Endothelial cell of umbilical vein (primary cell): Measurements from ENCODE around the gene NTN4. TPM values are rescaled to one million over a fixed set of nuclear protein-coding genes. Genes with fewer than 3 reads are reported as not detected.

ENCODE experiments used
- BruUV-seq: library from RNA; stranded (reverse); fragments of 400-500 nt; replicated peaks from 2 replicates; lab custom pipeline; 2021; lab: Mats Ljungman, UMichigan
- CTCF ChIA-PET: fragments of 300-600, 350-600 bp; sonication (Branson Sonifier 250); formaldehyde crosslinking; loops from one replicate; lab custom pipeline; 2021; ENCODE audit warnings: antibody characterized with exemption, inconsistent platforms; lab: Charles Lee
- POLR2A ChIA-PET: fragments of 300-600, 350-600 bp; sonication (Branson Sonifier 250); formaldehyde crosslinking; loops from one replicate; lab custom pipeline; 2021; ENCODE audit warnings: antibody characterized with exemption, inconsistent platforms; lab: Charles Lee
- DNase-seq: peaks from one replicate; pipeline ENCODE4 v3.0.0-alpha.2; 2011; ENCODE audit warnings: low read depth, low spot score
- FAIRE-seq: peaks from 2 replicates; lab custom pipeline; 2011; peaks lifted over from hg19 to GRCh38; lab: Jason Lieb, UNC
- H2AFZ ChIP-seq: 2 replicates; pipeline ENCODE4 v1.6.0; 2012; ENCODE audit warnings: low read depth, low read length, control low read depth, inconsistent platforms
- H3K27ac ChIP-seq: 2 replicates; pipeline ENCODE4 v1.5.1; 2011; ENCODE audit warnings: low read depth, mild to moderate bottlenecking, control low read depth, low read length, moderate library complexity; ENCODE audit not compliant: insufficient read depth
- H3K27me3 ChIP-seq, 2 experiments: 2 replicates each; pipeline versions ENCODE4 v1.6.0 to v1.6.1; 2011; ENCODE audit warnings: low read length in 2 of 2, mixed read lengths in 1 of 2; ENCODE audit not compliant: control insufficient read depth in 2 of 2, insufficient read depth in 2 of 2
- H3K36me3 ChIP-seq, 2 experiments: 2 replicates in 1 of 2; 3 replicates in 1 of 2; pipeline ENCODE4 v1.5.1; 2011; ENCODE audit warnings: low read length in 2 of 2, mild to moderate bottlenecking in 1 of 2, moderate library complexity in 1 of 2; ENCODE audit not compliant: control insufficient read depth in 2 of 2, insufficient read depth in 2 of 2; ENCODE audit errors: extremely low read depth in 1 of 2
- H3K4me1 ChIP-seq: 3 replicates; pipeline ENCODE4 v1.5.1; 2011; ENCODE audit warnings: mild to moderate bottlenecking, low read length; ENCODE audit not compliant: control insufficient read depth, insufficient read depth; ENCODE audit errors: extremely low read depth
- H3K4me2 ChIP-seq: 2 replicates; pipeline ENCODE4 v1.6.1; 2011; ENCODE audit warnings: low read length, control low read depth, mixed read lengths; ENCODE audit not compliant: insufficient read depth
- H3K4me3 ChIP-seq, 3 experiments: fragments of 200-600 bp in 1 of 3; sonication (generic), shearing (Covaris generic) in 1 of 3; replicated peaks in 1 of 3; 2 replicates each; pipeline ENCODE4 v1.5.1; 2011 to 2016; ENCODE audit warnings: control low read depth in 3 of 3, low read length in 3 of 3, mild to moderate bottlenecking in 2 of 3, inconsistent platforms in 1 of 3, low read depth in 1 of 3, moderate library complexity in 1 of 3; ENCODE audit not compliant: insufficient read depth in 1 of 3
- H3K79me2 ChIP-seq: 2 replicates; pipeline ENCODE4 v1.6.0; 2012; ENCODE audit warnings: low read length, inconsistent platforms; ENCODE audit not compliant: control insufficient read depth, insufficient read depth
- H3K9ac ChIP-seq: replicated peaks from 2 replicates; pipeline ENCODE3; 2011; ENCODE audit warnings: low read length, control low read depth; ENCODE audit not compliant: insufficient read depth; ENCODE audit errors: extremely low read depth
- H3K9me1 ChIP-seq: replicated peaks from 3 replicates; pipeline ENCODE4 v1.6.0; 2011; ENCODE audit warnings: mild to moderate bottlenecking, low read length; ENCODE audit not compliant: control insufficient read depth, insufficient read depth; ENCODE audit errors: extremely low read depth
- H3K9me3 ChIP-seq: replicated peaks from 2 replicates; pipeline ENCODE4 v1.5.1; 2012; ENCODE audit warnings: low read length, inconsistent platforms; ENCODE audit not compliant: control insufficient read depth, insufficient read depth
- H4K20me1 ChIP-seq: replicated peaks from 2 replicates; pipeline ENCODE3; 2011; ENCODE audit warnings: mild to moderate bottlenecking, low read length; ENCODE audit not compliant: control insufficient read depth, insufficient read depth; ENCODE audit errors: extremely low read depth
- EZH2 ChIP-seq: IDR thresholded peaks from 2 replicates; pipeline ENCODE4 v1.6.1; 2012; ENCODE audit warnings: borderline replicate concordance, low read depth, mild to moderate bottlenecking, moderate library complexity, low read length, inconsistent platforms; ENCODE audit not compliant: severe bottlenecking
- FOS ChIP-seq: IDR thresholded peaks from 2 replicates; pipeline ENCODE4 v1.6.1; 2011; ENCODE audit warnings: mild to moderate bottlenecking, low read length, moderate library complexity, borderline replicate concordance; ENCODE audit not compliant: insufficient read depth
- GATA2 ChIP-seq: IDR thresholded peaks from 2 replicates; pipeline ENCODE4 v1.7.0; 2011; ENCODE audit warnings: low read depth, mild to moderate bottlenecking, moderate library complexity, mixed read lengths, low read length; ENCODE audit not compliant: insufficient read length, insufficient read depth
- JUN ChIP-seq: IDR thresholded peaks from 2 replicates; pipeline ENCODE4 v1.6.1; 2011; ENCODE audit warnings: borderline replicate concordance, low read depth; ENCODE audit not compliant: insufficient read length, insufficient read depth
- POLR2A ChIP-seq: IDR thresholded peaks from 2 replicates; pipeline ENCODE4 v1.6.1; 2012; ENCODE audit warnings: low read depth, mild to moderate bottlenecking, control low read depth, low read length
- dilution Hi-C: fragments of 300-500 bp; cut with MboI; formaldehyde crosslinking; loops from one replicate; pipeline ENCODE4 v1.15.0; 2019; ENCODE audit warnings: low sequenced_read_pairs; ENCODE audit not compliant: extremely low pct_ligation_motif_present
- intact Hi-C: fragments of 100-400 bp; cut with micrococcal nuclease; formaldehyde crosslinking; loops from one replicate; pipeline ENCODE4 v1.10.0; 2022
- polyA plus RNA-seq, 4 experiments: library from polyadenylated mRNA; depleted of rRNA in 3 of 4; stranded (reverse) in 3 of 4; unstranded in 1 of 4; fragments of >200 nt; gene quantifications; 2 replicates each; pipeline versions ENCODE4 v1.2.1 to v1.2.3, GENCODE V29; 2011 to 2012; ENCODE audit warnings: missing spikeins in 1 of 4
- total RNA-seq: library from RNA; stranded (reverse); gene quantifications from 2 replicates; pipeline ENCODE4 v1.2.3, GENCODE V29; 2021
- TF ChIP-seq, protein P1 (sequence below), 2 donors: IDR thresholded peaks; 1 replicate in 1 of 2; 2 replicates in 1 of 2; pipeline ENCODE4 v1.5.1; 2011; ENCODE audit warnings: low read length in 2 of 2, mild to moderate bottlenecking in 2 of 2, moderate library complexity in 2 of 2, control low read depth in 1 of 2, inconsistent platforms in 1 of 2, low read depth in 1 of 2; ENCODE audit not compliant: insufficient read depth in 1 of 2; ENCODE audit errors: extremely low read depth in 1 of 2
- TF ChIP-seq, protein P2 (sequence below): IDR thresholded peaks from 2 replicates; pipeline ENCODE4 v1.6.1; 2011; ENCODE audit not compliant: insufficient read depth, insufficient read length

NTN4 gene
- total and polyA plus RNA-seq, 2 donors (not counting 3 experiments of a cell fraction or from before 2014, with no cell fraction given): 120 to 317 TPM

DNA sequence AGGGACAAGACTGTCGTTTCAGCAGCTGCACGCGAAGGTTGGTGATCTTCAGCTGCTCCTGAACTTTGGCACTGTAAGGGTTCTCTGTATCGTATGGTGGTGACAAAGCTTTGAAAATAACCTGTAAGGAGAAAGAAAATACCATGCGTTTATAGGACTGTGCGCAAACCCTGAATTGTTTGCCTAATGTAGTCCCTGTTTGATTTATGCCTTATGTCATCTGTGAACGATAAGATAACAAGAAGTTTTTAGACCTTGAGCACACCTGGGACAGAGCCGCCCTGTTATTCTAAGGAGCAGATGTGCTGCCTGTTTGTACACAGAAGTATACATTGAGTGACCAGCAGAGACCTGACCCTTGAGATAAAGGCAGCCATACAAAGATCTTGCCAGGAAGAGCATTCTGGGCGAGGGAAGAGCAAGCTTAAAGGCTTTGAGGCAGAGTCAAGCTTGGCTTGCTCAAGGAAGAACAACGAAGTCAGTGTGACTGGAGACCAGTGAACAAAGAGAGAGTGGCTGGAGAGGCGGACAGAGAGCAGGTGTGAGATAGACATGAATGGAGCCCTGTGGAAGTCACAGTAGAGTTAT lies 52.4 kb downstream of the NTN4 start:
- H3K9me1 ChIP-seq: no peaks in the 10 kb centered on the region
- H3K27ac ChIP-seq: no peak overlapping the region
- BruUV-seq: no TSS peak
- H3K4me3 ChIP-seq: no peak overlapping the region
- no peaks in the 10 kb centered on the region for H3K9me3 ChIP-seq
- peaks cover 4 to 35% of the 10 kb centered on the region in 2 experiments for H3K36me3 ChIP-seq
- POLR2A ChIA-PET: no interaction called here
- H3K4me2 ChIP-seq: no peak overlapping the region
- intact Hi-C loops: no loop called here
- dilution Hi-C loops: no loop called here
- TF ChIP-seq EZH2 (no peak), JUN (no peak), FOS (no peak), GATA2 (no peak), POLR2A (no peak)
- TF ChIP-seq, protein P1, sequence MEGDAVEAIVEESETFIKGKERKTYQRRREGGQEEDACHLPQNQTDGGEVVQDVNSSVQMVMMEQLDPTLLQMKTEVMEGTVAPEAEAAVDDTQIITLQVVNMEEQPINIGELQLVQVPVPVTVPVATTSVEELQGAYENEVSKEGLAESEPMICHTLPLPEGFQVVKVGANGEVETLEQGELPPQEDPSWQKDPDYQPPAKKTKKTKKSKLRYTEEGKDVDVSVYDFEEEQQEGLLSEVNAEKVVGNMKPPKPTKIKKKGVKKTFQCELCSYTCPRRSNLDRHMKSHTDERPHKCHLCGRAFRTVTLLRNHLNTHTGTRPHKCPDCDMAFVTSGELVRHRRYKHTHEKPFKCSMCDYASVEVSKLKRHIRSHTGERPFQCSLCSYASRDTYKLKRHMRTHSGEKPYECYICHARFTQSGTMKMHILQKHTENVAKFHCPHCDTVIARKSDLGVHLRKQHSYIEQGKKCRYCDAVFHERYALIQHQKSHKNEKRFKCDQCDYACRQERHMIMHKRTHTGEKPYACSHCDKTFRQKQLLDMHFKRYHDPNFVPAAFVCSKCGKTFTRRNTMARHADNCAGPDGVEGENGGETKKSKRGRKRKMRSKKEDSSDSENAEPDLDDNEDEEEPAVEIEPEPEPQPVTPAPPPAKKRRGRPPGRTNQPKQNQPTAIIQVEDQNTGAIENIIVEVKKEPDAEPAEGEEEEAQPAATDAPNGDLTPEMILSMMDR (IDR thresholded peaks at IDR 0.05; ENCODE audit: extremely low read depth in 1 of 2, insufficient read depth in 1 of 2, low read depth in 1 of 2, low read length in 2 of 2): no peak
- TF ChIP-seq, protein P2, sequence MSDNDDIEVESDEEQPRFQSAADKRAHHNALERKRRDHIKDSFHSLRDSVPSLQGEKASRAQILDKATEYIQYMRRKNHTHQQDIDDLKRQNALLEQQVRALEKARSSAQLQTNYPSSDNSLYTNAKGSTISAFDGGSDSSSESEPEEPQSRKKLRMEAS: no peak
- no peak overlapping the region for H2AFZ ChIP-seq
- FAIRE-seq (no peak), DNase-seq (no peak)
- CTCF ChIA-PET: interaction anchor here (1.2 kb wide), 1 partner anchor 81 kb away, joined by 3 read pairs; no protein-coding TSS in a partner anchor
- no peak overlapping the region for H3K9ac ChIP-seq
- H3K4me1 ChIP-seq: peaks cover 5% of the 10 kb centered on the region
- H3K27me3 ChIP-seq: no peaks in the 10 kb centered on the region
- no peaks in the 10 kb centered on the region for H4K20me1 ChIP-seq
- no peaks in the 10 kb centered on the region for H3K79me2 ChIP-seq
